ENCODE results near the gene SMYD3. TPM values are rescaled to one million over a fixed set of nuclear protein-coding genes. Genes with fewer than 3 reads are reported as not detected.

Gene SMYD3
- total and polyA plus RNA-seq, 10 of the 15 experiments (the other 5 are each of a cell fraction or from before 2014, with no cell fraction given), result 18.3 to 54.0 (median 24.8) TPM

- Histone ChIP-seq H3K9ac (ENCODE audit: control insufficient read depth, insufficient read depth, low read length) (no peak overlapping the region), H3K4me1 (ENCODE audit: control insufficient read depth, insufficient read depth, low read length) (no peaks in the 10 kb centered on the region), H3K9me3 (replicated peaks; ENCODE audit: control insufficient read depth, insufficient read depth, low read length) (peaks cover 3% of the 10 kb centered on the region; the same call in 2 of the 3 replicates), H3K27me3 (replicated peaks in 1 of 2; ENCODE audit: control insufficient read depth in 2 of 2, insufficient read depth in 2 of 2, low read length in 1 of 2) (no peaks in the 10 kb centered on the region), H3K4me3 (no peak overlapping the region), H3K27ac (ENCODE audit: control insufficient read depth, insufficient read depth) (no peak overlapping the region), H3K79me2 (ENCODE audit: control insufficient read depth, insufficient read depth, low read length) (no peaks in the 10 kb centered on the region), H4K20me1 (ENCODE audit: control insufficient read depth, insufficient read depth) (no peaks in the 10 kb centered on the region), H3K4me2 (ENCODE audit: control insufficient read depth, insufficient read depth) (no peak overlapping the region), H3K36me3 (ENCODE audit: control insufficient read depth in 2 of 2, insufficient read depth in 2 of 2, low read length in 1 of 2) (no peaks in the 10 kb centered on the region), H2AFZ (ENCODE audit: control insufficient read depth, low read depth, low read length) (no peak overlapping the region)
- no peak for ATAC-seq
- RAD21 ChIA-PET (ENCODE audit: unreplicated experiment), result no interaction called here
- FAIRE-seq, result no peak
- SMC1A ChIA-PET (ENCODE audit: uncharacterized antibody, unreplicated experiment), result interaction anchor here (1.3 to 1.4 kb wide), 2 partner anchors 15 to 79 kb away, joined by 3 to 4 read pairs; no protein-coding TSS in a partner anchor
- in situ Hi-C loops (cut with MboI), result no loop called here
- WGBS (ENCODE audit: insufficient coverage, insufficient replicate concordance, low lambda C conversion rate, missing lambda C conversion rate), result 50% methylated on average over 3 of the region's 3 CpGs
- DNase-seq (ENCODE audit: low read depth, low spot score), result no peak
- BruUV-seq (replicated peaks), result no TSS peak
- CTCF ChIA-PET, result interaction anchor here (1.2 to 1.5 kb wide), 3 partner anchors 10 to 1241 kb away, joined by 4 to 5 read pairs (median 4); no protein-coding TSS in a partner anchor
- no peak for TF ChIP-seq EZH2 (IDR thresholded peaks at IDR 0.05; ENCODE audit: borderline replicate concordance, control insufficient read depth, low read depth, low read length)
- TF ChIP-seq USF2 (IDR thresholded peaks at IDR 0.05; ENCODE audit: borderline replicate concordance, low read depth, low read length), result no peak
- TF ChIP-seq ZBTB4 (CRISPR knock-in tag; IDR thresholded peaks at IDR 0.05), result no peak
- TF ChIP-seq JUND (IDR thresholded peaks at IDR 0.05; ENCODE audit: low read depth, low read length), result no peak
- TF ChIP-seq NFYA (IDR thresholded peaks at IDR 0.05; ENCODE audit: borderline replicate concordance, low read depth, low read length), result no peak
- no peak for TF ChIP-seq MEF2B (IDR thresholded peaks at IDR 0.05; ENCODE audit: partially characterized antibody, poor library complexity, severe bottlenecking)
- TF ChIP-seq ZNF384 (IDR thresholded peaks at IDR 0.05; ENCODE audit: borderline replicate concordance, low read depth, low read length), result no peak
- TF ChIP-seq SIX5 (IDR thresholded peaks at IDR 0.05; ENCODE audit: low read depth, low read length, severe bottlenecking), result no peak
- POLR2A ChIA-PET, result interaction anchor here (1.0 kb wide), 1 partner anchor 357 kb away, joined by 3 read pairs; no protein-coding TSS in a partner anchor
- intact Hi-C loops (cut with micrococcal nuclease; ENCODE audit: unreplicated experiment), result no loop called here
These were observed 113.0 kb downstream of the SMYD3 start for GRCh38 chr1:246394121-246394520.
